HepG2 (cell line): ENCODE measurements around the gene EIF3J. TPM values are rescaled to one million over a fixed set of nuclear protein-coding genes. Genes with fewer than 3 reads are reported as not detected.

ENCODE experiments used
- ATAC-seq: fragments of 200-7000 bp; cut with Tn5 transposase; 3 replicates; pipeline ENCODE4 v1.9.1; 2020; ENCODE audit warnings: mild to moderate bottlenecking, moderate library complexity
- BruUV-seq: library from RNA; stranded (reverse); fragments of 400-500 nt; replicated peaks from 2 replicates; lab custom pipeline; 2021; lab: Mats Ljungman, UMichigan
- CTCF ChIA-PET: fragments of 300-600 bp; formaldehyde crosslinking; extraction: SDS; loops from one replicate; lab custom pipeline; 2021; ENCODE audit warnings: low total read pairs, inconsistent platforms, low intra/inter-chr PET ratio; lab: Yijun Ruan, JAX
- POLR2A ChIA-PET: fragments of 350-600 bp; sonication (Branson Sonifier 250); formaldehyde crosslinking; loops from one replicate; lab custom pipeline; 2020; ENCODE audit warnings: antibody characterized with exemption, inconsistent platforms; lab: Yijun Ruan, JAX
- DNase-seq: peaks from one replicate; pipeline ENCODE4 v3.0.0-alpha.2; 2015; ENCODE audit warnings: low spot score
- FAIRE-seq: peaks from 3 replicates; lab custom pipeline; 2011; peaks lifted over from hg19 to GRCh38; lab: Jason Lieb, UNC
- H2AFZ ChIP-seq: one replicate; pipeline ENCODE4 v1.6.1; 2011; ENCODE audit warnings: low read length, inconsistent platforms
- H3K27ac ChIP-seq: fragments of 300-600 bp; 3 replicates; pipeline ENCODE4 v1.8.0; 2011; ENCODE audit warnings: mixed run types, mild to moderate bottlenecking, mixed read lengths, low read length, inconsistent platforms; ENCODE audit not compliant: insufficient read depth; ENCODE audit errors: extremely low read length
- H3K27me3 ChIP-seq, 2 experiments: fragments of 200-600 bp in 1 of 2; 2 replicates in 1 of 2; 3 replicates in 1 of 2; pipeline versions ENCODE4 v1.6.0 to v1.8.0; 2011; ENCODE audit warnings: low read length in 2 of 2, mild to moderate bottlenecking in 2 of 2, moderate library complexity in 2 of 2, inconsistent platforms in 1 of 2; ENCODE audit not compliant: insufficient read depth in 2 of 2, control insufficient read depth in 1 of 2
- H3K36me3 ChIP-seq, 2 experiments: fragments of 200-600 bp in 1 of 2; replicated peaks in 1 of 2; 2 replicates in 1 of 2; 3 replicates in 1 of 2; pipeline versions ENCODE4 v1.5.1 to v1.8.0; 2011; ENCODE audit warnings: low read length in 2 of 2, inconsistent platforms in 1 of 2; ENCODE audit not compliant: insufficient read depth in 2 of 2, control insufficient read depth in 1 of 2
- H3K4me1 ChIP-seq: 2 replicates; pipeline ENCODE4 v1.5.1; 2012; ENCODE audit warnings: low read length, inconsistent platforms; ENCODE audit not compliant: insufficient read depth
- H3K4me2 ChIP-seq: 2 replicates; pipeline ENCODE4 v1.6.0; 2011; ENCODE audit warnings: low read depth, low read length, inconsistent platforms
- H3K4me3 ChIP-seq, 3 experiments: fragments of 200-600 bp in 1 of 3; sonication (generic), shearing (Covaris generic) in 1 of 3; replicated peaks in 1 of 3; 2 replicates each; pipeline ENCODE4 v1.5.1; 2011 to 2016; ENCODE audit warnings: low read length in 3 of 3, inconsistent platforms in 2 of 3, low read depth in 2 of 3, mild to moderate bottlenecking in 2 of 3, control low read depth in 1 of 3, mixed read lengths in 1 of 3; ENCODE audit not compliant: insufficient read depth in 1 of 3
- H3K79me2 ChIP-seq: one replicate; pipeline ENCODE4 v1.6.1; 2011; ENCODE audit warnings: low read length, inconsistent platforms; ENCODE audit not compliant: insufficient read depth
- H3K9ac ChIP-seq: 2 replicates; pipeline ENCODE4 v1.6.0; 2011; ENCODE audit warnings: mild to moderate bottlenecking, low read depth, low read length, inconsistent platforms; ENCODE audit not compliant: insufficient read depth
- H3K9me3 ChIP-seq: 2 replicates; pipeline ENCODE4 v1.5.1; 2012; ENCODE audit warnings: mild to moderate bottlenecking, low read length
- H4K20me1 ChIP-seq: 2 replicates; pipeline ENCODE4 v1.6.0; 2011; ENCODE audit warnings: inconsistent platforms, mild to moderate bottlenecking, low read length, moderate library complexity; ENCODE audit not compliant: insufficient read depth
- ARNT2 ChIP-seq: sonication (generic); formaldehyde crosslinking; IDR thresholded peaks from 2 replicates; pipeline ENCODE4 v1.8.0; 2022; ENCODE audit warnings: mild to moderate bottlenecking, low read depth, missing genetic modification reagents, moderate library complexity
- BRD4 ChIP-seq: sonication (generic); formaldehyde crosslinking; IDR thresholded peaks from 2 replicates; pipeline ENCODE4 v1.4.0; 2020; ENCODE audit warnings: missing genetic modification reagents
- KAT2B ChIP-seq: fragments of 150-350 bp; IDR thresholded peaks from 2 replicates; pipeline ENCODE4 v1.6.1; 2014; ENCODE audit warnings: low read depth, low read length, borderline replicate concordance
- KLF11 ChIP-seq: IDR thresholded peaks from 2 replicates; pipeline ENCODE4 v1.6.1; 2016; ENCODE audit warnings: missing compliant biosample characterization
- MAF1 ChIP-seq: sonication (generic); formaldehyde crosslinking; IDR thresholded peaks from 2 replicates; pipeline ENCODE4 v1.5.0; 2020; ENCODE audit warnings: missing genetic modification reagents, borderline replicate concordance
- MIER2 ChIP-seq: IDR thresholded peaks from 2 replicates; pipeline ENCODE4 v1.6.1; 2016; ENCODE audit warnings: missing biosample characterization, missing genetic modification reagents
- RFXAP ChIP-seq: sonication (generic); formaldehyde crosslinking; IDR thresholded peaks from 2 replicates; pipeline ENCODE4 v1.4.0; 2020; ENCODE audit warnings: missing genetic modification reagents, borderline replicate concordance
- ZBTB4 ChIP-seq: sonication (generic); formaldehyde crosslinking; IDR thresholded peaks from 2 replicates; pipeline ENCODE4 v1.4.0; 2020; ENCODE audit warnings: missing genetic modification reagents, mild to moderate bottlenecking, borderline replicate concordance
- ZFAT ChIP-seq: sonication (generic); formaldehyde crosslinking; conservative IDR thresholded peaks from 2 replicates; pipeline ENCODE4 v1.8.1; 2023; ENCODE audit warnings: missing genetic modification reagents, inconsistent platforms
- ZFP1 ChIP-seq: IDR thresholded peaks from 2 replicates; pipeline ENCODE4 v1.6.1; 2016
- WGBS: methylation state at CpG from one replicate; pipeline ENCODE4 v1.1.6; 2017; ENCODE audit warnings: low lambda C conversion rate; 5-methylcytosine and 5-hydroxymethylcytosine counted together
- in situ Hi-C: cut with HindIII; loops from 2 replicates; pipeline ENCODE4 v1.10.0; 2017; ENCODE audit warnings: low pct_unique_long_range_greater_than_20kb; ENCODE audit not compliant: extremely low pct_ligation_motif_present
- intact Hi-C: fragments of 100-400 bp; cut with micrococcal nuclease; formaldehyde crosslinking; loops from one replicate; pipeline ENCODE4 v1.10.0; 2022; ENCODE audit not compliant: unreplicated experiment
- polyA plus RNA-seq, 8 experiments: library from polyadenylated mRNA; depleted of rRNA in 3 of 8; stranded (reverse) in 7 of 8; unstranded in 1 of 8; fragments of >200 nt; fragmentation: Illumina TruSeq in 4 of 8; extraction: Trizol in 4 of 8; gene quantifications; 2 replicates each; pipeline versions ENCODE4 v1.2.1 to v1.2.3, GENCODE V29; 2011 to 2016; ENCODE audit warnings: low read depth in 4 of 8, missing spikeins in 1 of 8, mixed read lengths in 1 of 8; ENCODE audit not compliant: insufficient read depth in 1 of 8
- total RNA-seq, 5 experiments: library from RNA; depleted of rRNA; stranded (reverse); fragments of >200 nt; fragmentation: Illumina TruSeq; extraction: Trizol; gene quantifications; 2 replicates each; pipeline ENCODE4 v1.2.3, GENCODE V29; 2016; ENCODE audit warnings: low read depth in 1 of 5

Gene EIF3J
- total and polyA plus RNA-seq, 2 of the 13 experiments (the other 11 are each of a cell fraction or from before 2014, with no cell fraction given), result 51.7 to 69.2 TPM

GRCh38 chr15:44595656-44596510 is 58.9 kb downstream of the EIF3J start:
- DNase-seq (no peak), ATAC-seq (no peak), FAIRE-seq (no peak)
- POLR2A ChIA-PET, result no interaction called here
- WGBS, result 96% methylated on average over 3 of the region's 3 CpGs
- CTCF ChIA-PET, result no interaction called here
- no peak overlapping the region for H3K9ac ChIP-seq
- TF ChIP-seq ZBTB4 (CRISPR knock-in tag) (no peak), ARNT2 (CRISPR knock-in tag) (no peak), BRD4 (CRISPR knock-in tag) (no peak), RFXAP (CRISPR knock-in tag) (no peak), MIER2 (CRISPR knock-in tag) (no peak), KLF11 (no peak), ZFAT (no peak), MAF1 (no peak), ZFP1 (CRISPR knock-in tag) (no peak), KAT2B (no peak)
- H3K4me2 ChIP-seq, result no peak overlapping the region
- no peaks in the 10 kb centered on the region for H3K79me2 ChIP-seq
- no TSS peak for BruUV-seq
- no peaks in the 10 kb centered on the region for H3K27me3 ChIP-seq
- no peaks in the 10 kb centered on the region for H4K20me1 ChIP-seq
- no peak overlapping the region for H3K4me3 ChIP-seq
- H3K36me3 ChIP-seq, result peaks cover 11 to 47% of the 10 kb centered on the region in 2 experiments
- in situ Hi-C loops, result loop anchor here (25.0 kb wide), 1 partner anchor 316 kb away; no protein-coding TSS in a partner anchor
- H2AFZ ChIP-seq, result no peak overlapping the region
- intact Hi-C loops, result no loop called here
- no peaks in the 10 kb centered on the region for H3K4me1 ChIP-seq
- no peaks in the 10 kb centered on the region for H3K9me3 ChIP-seq
- H3K27ac ChIP-seq, result no peak overlapping the region
